Trophoblast cell (in vitro differentiated cells and primary cell): ENCODE results near the gene GAB3.

Experiments
- DNase-seq, 2 donors: peaks; one replicate each; pipeline ENCODE4 v3.0.0-alpha.2; 2016
- H2AFZ ChIP-seq: 2 replicates; pipeline ENCODE4 v1.6.1; 2013; ENCODE audit warnings: low read length, moderate library complexity, mild to moderate bottlenecking; ENCODE audit not compliant: insufficient read depth, poor library complexity
- H2AK5ac ChIP-seq: 2 replicates; pipeline ENCODE4 v1.6.1; 2013; ENCODE audit warnings: mild to moderate bottlenecking, low read length
- H2BK120ac ChIP-seq: 2 replicates; pipeline ENCODE4 v1.6.1; 2013; ENCODE audit warnings: low read length, mild to moderate bottlenecking, moderate library complexity; ENCODE audit not compliant: insufficient read depth, poor library complexity
- H2BK12ac ChIP-seq: 2 replicates; pipeline ENCODE4 v1.6.1; 2013; ENCODE audit warnings: mild to moderate bottlenecking, low read length, moderate library complexity
- H2BK5ac ChIP-seq: 2 replicates; pipeline ENCODE4 v1.6.1; 2013; ENCODE audit warnings: low read length, low read depth, moderate library complexity, mild to moderate bottlenecking; ENCODE audit not compliant: poor library complexity
- H3K14ac ChIP-seq: 2 replicates; pipeline ENCODE4 v1.6.1; 2013; ENCODE audit warnings: mild to moderate bottlenecking, low read length
- H3K18ac ChIP-seq: 2 replicates; pipeline ENCODE4 v1.6.1; 2013; ENCODE audit warnings: mild to moderate bottlenecking, low read length
- H3K23ac ChIP-seq: 2 replicates; pipeline ENCODE4 v1.6.1; 2013; ENCODE audit warnings: low read length
- H3K27ac ChIP-seq: 2 replicates; pipeline ENCODE4 v1.5.1; 2013; ENCODE audit warnings: low read depth, mild to moderate bottlenecking, inconsistent platforms, low read length, moderate library complexity
- H3K27me3 ChIP-seq: 2 replicates; pipeline ENCODE4 v1.6.1; 2013; ENCODE audit warnings: inconsistent platforms, mild to moderate bottlenecking, low read length, moderate library complexity; ENCODE audit not compliant: insufficient read depth
- H3K36me3 ChIP-seq, 2 experiments: 1 replicate in 1 of 2; 2 replicates in 1 of 2; pipeline ENCODE4 v1.6.1; 2013; ENCODE audit warnings: low read length in 2 of 2, mild to moderate bottlenecking in 2 of 2, moderate library complexity in 1 of 2; ENCODE audit not compliant: insufficient read depth in 2 of 2, control insufficient read depth in 1 of 2
- H3K4ac ChIP-seq: 2 replicates; pipeline ENCODE4 v1.6.1; 2013; ENCODE audit warnings: low read depth, mild to moderate bottlenecking, low read length, moderate library complexity
- H3K4me1 ChIP-seq, 2 experiments: 1 replicate in 1 of 2; 2 replicates in 1 of 2; pipeline ENCODE4 v1.6.1; 2013; ENCODE audit warnings: low read length in 2 of 2, mild to moderate bottlenecking in 2 of 2, moderate library complexity in 1 of 2; ENCODE audit not compliant: insufficient read depth in 2 of 2, control insufficient read depth in 1 of 2
- H3K4me2 ChIP-seq: 2 replicates; pipeline ENCODE4 v1.6.1; 2013; ENCODE audit warnings: inconsistent platforms, mild to moderate bottlenecking, low read length, moderate library complexity
- H3K4me3 ChIP-seq: 2 replicates; pipeline ENCODE4 v1.5.1; 2013; ENCODE audit warnings: mild to moderate bottlenecking, low read depth, low read length, inconsistent platforms
- H3K79me1 ChIP-seq: one replicate; pipeline ENCODE4 v1.6.1; 2013; ENCODE audit warnings: low read length
- H3K79me2 ChIP-seq: 2 replicates; pipeline ENCODE4 v1.6.1; 2013; ENCODE audit warnings: low read length, mild to moderate bottlenecking; ENCODE audit not compliant: control insufficient read depth, insufficient read depth, poor library complexity
- H3K9ac ChIP-seq: 2 replicates; pipeline ENCODE4 v1.6.1; 2013; ENCODE audit warnings: mild to moderate bottlenecking, low read length
- H3K9me3 ChIP-seq: 2 replicates; pipeline ENCODE4 v1.6.1; 2013; ENCODE audit warnings: low read depth, mild to moderate bottlenecking, control low read depth, inconsistent platforms, low read length; ENCODE audit not compliant: insufficient read depth
- H4K12ac ChIP-seq: 2 replicates; pipeline ENCODE4 v1.6.1; 2013; ENCODE audit warnings: low read depth, mild to moderate bottlenecking, low read length, moderate library complexity
- H4K8ac ChIP-seq: 2 replicates; pipeline ENCODE4 v1.6.1; 2013; ENCODE audit warnings: low read depth, mild to moderate bottlenecking, low read length, moderate library complexity
- H4K91ac ChIP-seq: one replicate; pipeline ENCODE4 v1.6.1; 2013; ENCODE audit warnings: low read depth, mild to moderate bottlenecking, low read length, moderate library complexity
- WGBS: extraction: QIAGEN DNeasy Blood & Tissue Kit; methylation state at CpG from one replicate; pipeline ENCODE4 v1.1.7; 2013; ENCODE audit warnings: missing lambda C conversion rate; ENCODE audit not compliant: insufficient read length, insufficient coverage; ENCODE audit errors: extremely low coverage; 5-methylcytosine and 5-hydroxymethylcytosine counted together

GAB3 gene

GRCh38 chrX:154712781-154713740 lies 37.8 kb downstream of the GAB3 start:
- Histone ChIP-seq H2AFZ (no peak overlapping the region), H3K36me3 (no peaks in the 10 kb centered on the region), H3K14ac (no peak overlapping the region), H3K27me3 (no peaks in the 10 kb centered on the region), H3K9me3 (no peaks in the 10 kb centered on the region), H2BK5ac (no peak overlapping the region), H3K18ac (no peak overlapping the region), H3K79me1 (no peaks in the 10 kb centered on the region), H3K23ac (no peak overlapping the region), H3K79me2 (no peaks in the 10 kb centered on the region), H4K8ac (no peak overlapping the region), H3K4ac (no peak overlapping the region), H3K4me1 (peaks cover 0 to 3% of the 10 kb centered on the region in 2 experiments), H2BK12ac (no peak overlapping the region), H3K27ac (no peak overlapping the region), H3K4me3 (no peak overlapping the region), H4K91ac (no peak overlapping the region), H3K9ac (no peak overlapping the region), H3K4me2 (no peak overlapping the region), H2BK120ac (no peak overlapping the region), H4K12ac (no peak overlapping the region), H2AK5ac (no peak overlapping the region)
- no peak for DNase-seq
- whole genome bisulfite sequencing, result no CpG with 5 or more reads among the region's 7 CpGs

- Histone ChIP-seq H3K36me3 (no peaks in the 10 kb centered on the region), H3K14ac (no peak overlapping the region), H3K4me2 (no peak overlapping the region), H3K79me1 (no peaks in the 10 kb centered on the region), H3K23ac (no peak overlapping the region), H3K4me3 (no peak overlapping the region), H3K4me1 (no peaks in the 10 kb centered on the region), H3K9me3 (no peaks in the 10 kb centered on the region), H3K27ac (no peak overlapping the region), H2BK120ac (no peak overlapping the region), H4K8ac (no peak overlapping the region), H3K18ac (no peak overlapping the region), H4K12ac (no peak overlapping the region), H3K9ac (no peak overlapping the region), H2BK5ac (no peak overlapping the region), H4K91ac (no peak overlapping the region), H2BK12ac (no peak overlapping the region), H2AK5ac (no peak overlapping the region), H3K27me3 (no peaks in the 10 kb centered on the region), H2AFZ (no peak overlapping the region), H3K79me2 (no peaks in the 10 kb centered on the region), H3K4ac (no peak overlapping the region)
- WGBS, result no CpG with 5 or more reads among the region's 1 CpG
- DNase-seq, result no peak
These were observed 39.6 kb downstream of the GAB3 start for GRCh38 chrX:154711264-154711663.

- no peak overlapping the region for H3K4ac ChIP-seq
- H4K8ac ChIP-seq, result no peak overlapping the region
- no peaks in the 10 kb centered on the region for H3K79me2 ChIP-seq
- no peak for DNase-seq
- no peak overlapping the region for H3K23ac ChIP-seq
- no peak overlapping the region for H2AFZ ChIP-seq
- H2BK5ac ChIP-seq, result no peak overlapping the region
- no peak overlapping the region for H3K4me3 ChIP-seq
- H2BK12ac ChIP-seq, result no peak overlapping the region
- H4K12ac ChIP-seq, result no peak overlapping the region
- H3K18ac ChIP-seq, result no peak overlapping the region
- H3K9me3 ChIP-seq, result no peaks in the 10 kb centered on the region
- no peaks in the 10 kb centered on the region for H3K4me1 ChIP-seq
- H4K91ac ChIP-seq, result no peak overlapping the region
- no CpG with 5 or more reads among the region's 4 CpGs for whole genome bisulfite sequencing
- H3K4me2 ChIP-seq, result no peak overlapping the region
- no peaks in the 10 kb centered on the region for H3K36me3 ChIP-seq
- no peak overlapping the region for H3K9ac ChIP-seq
- no peaks in the 10 kb centered on the region for H3K79me1 ChIP-seq
- H3K27me3 ChIP-seq, result no peaks in the 10 kb centered on the region
- H3K14ac ChIP-seq, result no peak overlapping the region
- no peak overlapping the region for H3K27ac ChIP-seq
- no peak overlapping the region for H2BK120ac ChIP-seq
- H2AK5ac ChIP-seq, result no peak overlapping the region
These were observed 40.6 kb downstream of the GAB3 start for GRCh38 chrX:154710309-154710708.

- H3K4me1 ChIP-seq, result no peaks in the 10 kb centered on the region
- H4K91ac ChIP-seq, result no peak overlapping the region
- H3K79me2 ChIP-seq, result no peaks in the 10 kb centered on the region
- no peak for DNase-seq
- no peak overlapping the region for H3K23ac ChIP-seq
- no peak overlapping the region for H3K4ac ChIP-seq
- no peaks in the 10 kb centered on the region for H3K9me3 ChIP-seq
- no peak overlapping the region for H2AK5ac ChIP-seq
- H2AFZ ChIP-seq, result no peak overlapping the region
- H3K27me3 ChIP-seq, result no peaks in the 10 kb centered on the region
- H4K12ac ChIP-seq, result no peak overlapping the region
- H2BK5ac ChIP-seq, result no peak overlapping the region
- no peak overlapping the region for H3K9ac ChIP-seq
- no peak overlapping the region for H2BK120ac ChIP-seq
- H3K36me3 ChIP-seq, result no peaks in the 10 kb centered on the region
- WGBS, result no CpG with 5 or more reads among the region's 6 CpGs
- no peaks in the 10 kb centered on the region for H3K79me1 ChIP-seq
- no peak overlapping the region for H3K4me2 ChIP-seq
- no peak overlapping the region for H3K27ac ChIP-seq
- no peak overlapping the region for H2BK12ac ChIP-seq
- no peak overlapping the region for H3K18ac ChIP-seq
- no peak overlapping the region for H3K4me3 ChIP-seq
- H4K8ac ChIP-seq, result no peak overlapping the region
- H3K14ac ChIP-seq, result no peak overlapping the region
These were observed 52.1 kb downstream of the GAB3 start for GRCh38 chrX:154698630-154699248.
